ENCODE measurements around the gene SH3RF2.
A peak's percentile ranks its signal among the peaks of the same experiment; 100 is the strongest.

SH3RF2 gene

GRCh38 chr5:145913701-145914100, 22.7 kb upstream of the SH3RF2 start (continued):
- TF ChIP-seq ZSCAN5A (tag by site-specific recombination; IDR thresholded peaks at IDR 0.05) (no peak), SCRT1 (tag by site-specific recombination; IDR thresholded peaks at IDR 0.05; ENCODE audit: borderline replicate concordance) (no peak), ZNF248 (tag by site-specific recombination; IDR thresholded peaks at IDR 0.05) (no peak), HOXD13 (CRISPR knock-in tag; IDR thresholded peaks at IDR 0.05; ENCODE audit: borderline replicate concordance) (no peak)

- Histone ChIP-seq H3K36me3 (ENCODE audit: control insufficient read depth in 2 of 2, insufficient read depth in 1 of 2, low read length in 2 of 2) (no peaks in the 10 kb centered on the region), H3K9me3 (ENCODE audit: control insufficient read depth, insufficient read depth, low read depth, low read length) (no peaks in the 10 kb centered on the region), H3K27ac (ENCODE audit: extremely low read depth, low read depth, low read length) (no peak overlapping the region), H3K4me1 (ENCODE audit: control insufficient read depth, insufficient read depth, low read length) (no peaks in the 10 kb centered on the region), H3K4me3 (ENCODE audit: low read depth, low read length) (no peak overlapping the region)
- CTCF ChIA-PET: interaction anchor here (0.6 to 1.3 kb wide), 7 partner anchors 8 to 170 kb away, joined by 3 to 4 read pairs (median 3); no protein-coding TSS in a partner anchor
- no peak for TF ChIP-seq ZNF138 (tag by site-specific recombination; IDR thresholded peaks at IDR 0.05; ENCODE audit: borderline replicate concordance)
- peak; percentile 9; the same call in 1 of the 2 replicates for TF ChIP-seq EGR2 (tag by site-specific recombination; IDR thresholded peaks at IDR 0.05; ENCODE audit: low read depth)
- POLR2A ChIA-PET: no interaction called here
Measured at GRCh38 chr5:145915970-145916638, 20.3 kb upstream of the SH3RF2 start.

- no peak for TF ChIP-seq ZNF596 (tag by site-specific recombination; IDR thresholded peaks at IDR 0.05)
- no peak for TF ChIP-seq ZNF792 (tag by site-specific recombination; IDR thresholded peaks at IDR 0.05)
- H3K27ac ChIP-seq (ENCODE audit: extremely low read depth, low read depth, low read length): no peak overlapping the region
- no peaks in the 10 kb centered on the region for H3K36me3 ChIP-seq (ENCODE audit: control insufficient read depth in 2 of 2, insufficient read depth in 1 of 2, low read length in 2 of 2)
- H3K4me1 ChIP-seq (ENCODE audit: control insufficient read depth, insufficient read depth, low read length): no peaks in the 10 kb centered on the region
- H3K4me3 ChIP-seq (ENCODE audit: low read depth, low read length): no peak overlapping the region
- POLR2A ChIA-PET: no interaction called here
- CTCF ChIA-PET: interaction anchor here (1.0 to 1.3 kb wide), 2 partner anchors 9 to 24 kb away, joined by 3 to 4 read pairs; no protein-coding TSS in a partner anchor
- no peaks in the 10 kb centered on the region for H3K9me3 ChIP-seq (ENCODE audit: control insufficient read depth, insufficient read depth, low read depth, low read length)
Measured at GRCh38 chr5:145917288-145917687, 19.1 kb upstream of the SH3RF2 start.

DNA sequence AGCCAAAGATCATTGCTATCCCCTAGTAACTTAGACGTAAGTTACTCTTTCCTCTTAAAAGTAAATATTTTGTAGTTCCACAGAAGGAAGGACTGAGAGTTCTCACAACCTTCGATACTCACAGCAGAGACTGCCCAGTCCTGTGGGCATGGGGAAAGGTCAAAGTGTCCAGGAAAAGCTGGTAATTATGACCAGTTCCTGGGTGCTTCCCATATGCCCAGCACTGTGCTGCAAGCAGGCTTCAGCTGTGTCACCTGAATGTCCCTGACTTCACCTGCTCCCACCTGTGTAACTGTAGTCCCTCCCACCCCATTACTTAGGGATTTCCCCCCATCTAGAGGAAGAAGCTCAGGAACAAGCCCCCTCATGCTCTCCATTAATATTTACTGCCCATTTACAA, 18.0 kb upstream of the SH3RF2 start:
- TF ChIP-seq, protein P1, sequence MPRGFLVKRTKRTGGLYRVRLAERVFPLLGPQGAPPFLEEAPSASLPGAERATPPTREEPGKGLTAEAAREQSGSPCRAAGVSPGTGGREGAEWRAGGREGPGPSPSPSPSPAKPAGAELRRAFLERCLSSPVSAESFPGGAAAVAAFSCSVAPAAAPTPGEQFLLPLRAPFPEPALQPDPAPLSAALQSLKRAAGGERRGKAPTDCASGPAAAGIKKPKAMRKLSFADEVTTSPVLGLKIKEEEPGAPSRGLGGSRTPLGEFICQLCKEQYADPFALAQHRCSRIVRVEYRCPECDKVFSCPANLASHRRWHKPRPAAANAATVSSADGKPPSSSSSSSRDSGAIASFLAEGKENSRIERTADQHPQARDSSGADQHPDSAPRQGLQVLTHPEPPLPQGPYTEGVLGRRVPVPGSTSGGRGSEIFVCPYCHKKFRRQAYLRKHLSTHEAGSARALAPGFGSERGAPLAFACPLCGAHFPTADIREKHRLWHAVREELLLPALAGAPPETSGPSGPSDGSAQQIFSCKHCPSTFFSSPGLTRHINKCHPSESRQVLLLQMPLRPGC (tag by site-specific recombination; IDR thresholded peaks at IDR 0.05): no peak
- no peak overlapping the region for H3K27ac ChIP-seq (ENCODE audit: extremely low read depth, low read depth, low read length)
- no peak overlapping the region for H3K4me3 ChIP-seq (ENCODE audit: low read depth, low read length)
- H3K36me3 ChIP-seq (ENCODE audit: control insufficient read depth in 2 of 2, insufficient read depth in 1 of 2, low read length in 2 of 2): no peaks in the 10 kb centered on the region
- POLR2A ChIA-PET: interaction anchor here (0.5 kb wide), 1 partner anchor 264 kb away, joined by 5 read pairs; the partner anchor contains the start of gene LARS1
- no peaks in the 10 kb centered on the region for H3K9me3 ChIP-seq (ENCODE audit: control insufficient read depth, insufficient read depth, low read depth, low read length)
- H3K4me1 ChIP-seq (ENCODE audit: control insufficient read depth, insufficient read depth, low read length): no peaks in the 10 kb centered on the region
- CTCF ChIA-PET: interaction anchor here (0.6 to 1.5 kb wide), 2 partner anchors 10 to 14 kb away, joined by 3 to 4 read pairs; no protein-coding TSS in a partner anchor

- H3K9me3 ChIP-seq (ENCODE audit: control insufficient read depth, insufficient read depth, low read depth, low read length): no peaks in the 10 kb centered on the region
- no peak overlapping the region for H3K4me3 ChIP-seq (ENCODE audit: low read depth, low read length)
- H3K36me3 ChIP-seq (ENCODE audit: control insufficient read depth in 2 of 2, insufficient read depth in 1 of 2, low read length in 2 of 2): no peaks in the 10 kb centered on the region
- POLR2A ChIA-PET: no interaction called here
- H3K27ac ChIP-seq (ENCODE audit: extremely low read depth, low read depth, low read length): no peak overlapping the region
- CTCF ChIA-PET: interaction anchor here (0.6 to 1.5 kb wide), 2 partner anchors 11 to 131 kb away, joined by 3 to 4 read pairs; no protein-coding TSS in a partner anchor
- H3K4me1 ChIP-seq (ENCODE audit: control insufficient read depth, insufficient read depth, low read length): peaks cover 2% of the 10 kb centered on the region; the same call in 1 of the 2 replicates
- TF ChIP-seq ZFP41 (tag by site-specific recombination; IDR thresholded peaks at IDR 0.05; ENCODE audit: borderline replicate concordance): no peak
- TF ChIP-seq ZNF23 (tag by site-specific recombination; IDR thresholded peaks at IDR 0.05; ENCODE audit: borderline replicate concordance): no peak
- no peak for TF ChIP-seq ZNF571 (tag by site-specific recombination; IDR thresholded peaks at IDR 0.05)
- no peak for TF ChIP-seq CTCF (tag by site-specific recombination; IDR thresholded peaks at IDR 0.05)
- TF ChIP-seq ZNF510 (tag by site-specific recombination; IDR thresholded peaks at IDR 0.05; ENCODE audit: insufficient replicate concordance): no peak
- TF ChIP-seq ZNF629 (tag by site-specific recombination; IDR thresholded peaks at IDR 0.05): no peak
- TF ChIP-seq, protein P2, sequence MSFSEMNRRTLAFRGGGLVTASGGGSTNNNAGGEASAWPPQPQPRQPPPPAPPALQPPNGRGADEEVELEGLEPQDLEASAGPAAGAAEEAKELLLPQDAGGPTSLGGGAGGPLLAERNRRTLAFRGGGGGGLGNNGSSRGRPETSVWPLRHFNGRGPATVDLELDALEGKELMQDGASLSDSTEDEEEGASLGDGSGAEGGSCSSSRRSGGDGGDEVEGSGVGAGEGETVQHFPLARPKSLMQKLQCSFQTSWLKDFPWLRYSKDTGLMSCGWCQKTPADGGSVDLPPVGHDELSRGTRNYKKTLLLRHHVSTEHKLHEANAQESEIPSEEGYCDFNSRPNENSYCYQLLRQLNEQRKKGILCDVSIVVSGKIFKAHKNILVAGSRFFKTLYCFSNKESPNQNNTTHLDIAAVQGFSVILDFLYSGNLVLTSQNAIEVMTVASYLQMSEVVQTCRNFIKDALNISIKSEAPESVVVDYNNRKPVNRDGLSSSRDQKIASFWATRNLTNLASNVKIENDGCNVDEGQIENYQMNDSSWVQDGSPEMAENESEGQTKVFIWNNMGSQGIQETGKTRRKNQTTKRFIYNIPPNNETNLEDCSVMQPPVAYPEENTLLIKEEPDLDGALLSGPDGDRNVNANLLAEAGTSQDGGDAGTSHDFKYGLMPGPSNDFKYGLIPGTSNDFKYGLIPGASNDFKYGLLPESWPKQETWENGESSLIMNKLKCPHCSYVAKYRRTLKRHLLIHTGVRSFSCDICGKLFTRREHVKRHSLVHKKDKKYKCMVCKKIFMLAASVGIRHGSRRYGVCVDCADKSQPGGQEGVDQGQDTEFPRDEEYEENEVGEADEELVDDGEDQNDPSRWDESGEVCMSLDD (tag by site-specific recombination; IDR thresholded peaks at IDR 0.05): no peak
Measured at GRCh38 chr5:145919413-145919812, 17.0 kb upstream of the SH3RF2 start.

Measured in HEK293 (cell line).